DMS53 treated with DMSO at 0.1 percent for 48 hours (cell line): ENCODE measurements around the gene SPC25.
"Not testable (repeated sequence)": the region's sequence is repeated elsewhere in the genome, so short reads cannot be mapped to it uniquely, and the experiment has no call there.

ENCODE experiments used
- DNase-seq: peaks from one replicate; lab custom pipeline; 2025; ENCODE audit not compliant: unreplicated experiment; lab: John Stamatoyannopoulos, UW

SPC25 gene

GRCh38 chr2:168903888-168904287 lies 13.7 kb upstream of the SPC25 start:
- DNase-seq: no peak

- no peak for DNase-seq
These were observed 10.8 kb upstream of the SPC25 start, which contains the start of gene G6PC2 for GRCh38 chr2:168901003-168901402. Gene G6PC2 (plus strand): TSS chr2:168901291. CDS start chr2:168901332, 41 bp downstream.

GRCh38 chr2:168897449-168897848 lies 7.2 kb upstream of the SPC25 start:
- no peak for DNase-seq

GRCh38 chr2:168896783-168897182 lies 6.6 kb upstream of the SPC25 start:
- no peak for DNase-seq

GRCh38 chr2:168895771-168896170 lies 5.5 kb upstream of the SPC25 start:
- DNase-seq: no peak

GRCh38 chr2:168894720-168895119 lies 4.5 kb upstream of the SPC25 start:
- no peak for DNase-seq

GRCh38 chr2:168894101-168894500 lies 3.9 kb upstream of the SPC25 start:
- no peak for DNase-seq

- DNase-seq: no peak
These were observed 2.1 kb upstream of the SPC25 start for GRCh38 chr2:168892327-168892726.

GRCh38 chr2:168889635-168890005 lies 610 bp downstream of the SPC25 start:
- no peak for DNase-seq

GRCh38 chr2:168884975-168885374 lies 5.3 kb downstream of the SPC25 start:
- DNase-seq: no peak

GRCh38 chr2:168882163-168882562 lies 8.1 kb downstream of the SPC25 start:
- not testable (repeated sequence) for DNase-seq

GRCh38 chr2:168874368-168875054 lies 15.7 kb downstream of the SPC25 start:
- DNase-seq: no peak

GRCh38 chr2:168870824-168871223 lies 19.4 kb downstream of the SPC25 start:
- not testable (repeated sequence) for DNase-seq

GRCh38 chr2:168870369-168870768 lies 19.9 kb downstream of the SPC25 start:
- not testable (repeated sequence) for DNase-seq

- not testable (repeated sequence) for DNase-seq
These were observed 23.1 kb downstream of the SPC25 start for GRCh38 chr2:168867164-168867563.

GRCh38 chr2:168858146-168858545 lies 32.1 kb downstream of the SPC25 start:
- DNase-seq: no peak

- DNase-seq: no peak
These were observed 34.6 kb downstream of the SPC25 start for GRCh38 chr2:168855601-168856000.

- DNase-seq: no peak
These were observed 35.6 kb downstream of the SPC25 start for GRCh38 chr2:168854651-168855050.

GRCh38 chr2:168853471-168853870 lies 36.8 kb downstream of the SPC25 start:
- DNase-seq: no peak

- no peak for DNase-seq
These were observed 37.7 kb downstream of the SPC25 start for GRCh38 chr2:168852481-168852880.

GRCh38 chr2:168851674-168852320 lies 38.4 kb downstream of the SPC25 start:
- no peak for DNase-seq

- DNase-seq: no peak
These were observed 39.4 kb downstream of the SPC25 start for GRCh38 chr2:168850846-168851245.

- no peak for DNase-seq
These were observed 40.6 kb downstream of the SPC25 start for GRCh38 chr2:168849610-168850009.
